ENCODE data around the gene STAT5A.
"Not testable (repeated sequence)": the region's sequence is repeated elsewhere in the genome, so short reads cannot be mapped to it uniquely, and the experiment has no call there.

STAT5A gene

DNA sequence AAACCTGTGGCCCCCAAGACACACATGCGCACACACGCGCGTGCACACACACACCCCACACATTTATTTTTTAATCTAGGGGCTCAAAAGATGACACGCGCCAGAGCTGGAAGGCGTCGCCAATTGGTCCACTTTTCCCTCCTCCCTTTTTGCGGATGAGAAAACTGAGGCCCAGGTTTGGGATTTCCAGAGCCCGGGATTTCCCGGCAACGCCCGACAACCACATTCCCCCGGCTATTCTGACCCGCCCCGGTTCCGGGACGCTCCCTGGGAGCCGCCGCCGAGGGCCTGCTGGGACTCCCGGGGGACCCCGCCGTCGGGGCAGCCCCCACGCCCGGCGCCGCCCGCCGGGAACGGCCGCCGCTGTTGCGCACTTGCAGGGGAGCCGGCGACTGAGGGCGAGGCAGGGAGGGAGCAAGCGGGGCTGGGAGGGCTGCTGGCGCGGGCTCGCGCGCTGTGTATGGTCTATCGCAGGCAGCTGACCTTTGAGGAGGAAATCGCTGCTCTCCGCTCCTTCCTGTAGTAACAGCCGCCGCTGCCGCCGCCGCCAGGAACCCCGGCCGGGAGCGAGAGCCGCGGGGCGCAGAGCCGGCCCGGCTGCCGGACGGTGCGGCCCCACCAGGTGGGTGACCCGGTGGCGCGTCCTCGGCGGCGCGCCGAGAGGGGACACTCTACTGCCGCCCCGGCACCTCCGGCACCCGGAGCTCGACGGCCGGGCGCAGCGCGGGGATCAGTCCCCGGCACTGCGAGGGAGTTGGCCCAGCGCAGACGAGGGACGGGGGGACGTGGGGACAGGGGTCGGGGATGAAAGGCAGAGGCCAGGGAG is at the start of gene STAT5A:
Gene STAT5A, plus strand, starts transcription at position 522 of the 826 bp plus-strand sequence. CDS start 914 bp downstream, outside the sequence.
- TF ChIP-seq, protein P1, sequence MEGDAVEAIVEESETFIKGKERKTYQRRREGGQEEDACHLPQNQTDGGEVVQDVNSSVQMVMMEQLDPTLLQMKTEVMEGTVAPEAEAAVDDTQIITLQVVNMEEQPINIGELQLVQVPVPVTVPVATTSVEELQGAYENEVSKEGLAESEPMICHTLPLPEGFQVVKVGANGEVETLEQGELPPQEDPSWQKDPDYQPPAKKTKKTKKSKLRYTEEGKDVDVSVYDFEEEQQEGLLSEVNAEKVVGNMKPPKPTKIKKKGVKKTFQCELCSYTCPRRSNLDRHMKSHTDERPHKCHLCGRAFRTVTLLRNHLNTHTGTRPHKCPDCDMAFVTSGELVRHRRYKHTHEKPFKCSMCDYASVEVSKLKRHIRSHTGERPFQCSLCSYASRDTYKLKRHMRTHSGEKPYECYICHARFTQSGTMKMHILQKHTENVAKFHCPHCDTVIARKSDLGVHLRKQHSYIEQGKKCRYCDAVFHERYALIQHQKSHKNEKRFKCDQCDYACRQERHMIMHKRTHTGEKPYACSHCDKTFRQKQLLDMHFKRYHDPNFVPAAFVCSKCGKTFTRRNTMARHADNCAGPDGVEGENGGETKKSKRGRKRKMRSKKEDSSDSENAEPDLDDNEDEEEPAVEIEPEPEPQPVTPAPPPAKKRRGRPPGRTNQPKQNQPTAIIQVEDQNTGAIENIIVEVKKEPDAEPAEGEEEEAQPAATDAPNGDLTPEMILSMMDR (IDR thresholded peaks at IDR 0.05; ENCODE audit: extremely low read depth, insufficient read depth, missing control alignments), result no peak
- in situ Hi-C loops (cut with MboI; ENCODE audit: low pct_unique_long_range_greater_than_20kb, low sequenced_read_pairs, unreplicated experiment), result no loop called here
- peak; percentile 93 for DNase-seq (ENCODE audit: low spot score)

DNA sequence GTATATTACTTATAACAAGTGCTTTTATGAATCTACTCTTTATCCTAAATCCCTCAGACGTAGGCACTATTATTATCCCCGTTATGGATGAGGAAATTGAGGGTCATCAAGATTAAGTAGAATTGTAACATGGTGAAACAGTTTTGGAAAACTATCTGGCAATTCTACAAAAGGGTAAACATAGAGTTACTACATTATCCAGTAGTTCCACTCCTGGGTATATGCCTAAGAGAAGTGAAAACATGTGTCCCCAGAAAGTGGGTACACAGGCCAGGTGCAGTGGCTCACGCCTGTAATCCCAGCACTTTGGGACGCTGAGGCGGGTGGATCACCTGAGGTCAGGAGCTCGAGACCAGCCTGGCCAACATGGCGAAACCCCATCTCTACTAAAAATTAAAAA is 48.7 kb upstream of the STAT5A start:
- DNase-seq (ENCODE audit: low spot score); in situ Hi-C loops (cut with MboI; ENCODE audit: low pct_unique_long_range_greater_than_20kb, low sequenced_read_pairs, unreplicated experiment): not testable (repeated sequence)

DNA sequence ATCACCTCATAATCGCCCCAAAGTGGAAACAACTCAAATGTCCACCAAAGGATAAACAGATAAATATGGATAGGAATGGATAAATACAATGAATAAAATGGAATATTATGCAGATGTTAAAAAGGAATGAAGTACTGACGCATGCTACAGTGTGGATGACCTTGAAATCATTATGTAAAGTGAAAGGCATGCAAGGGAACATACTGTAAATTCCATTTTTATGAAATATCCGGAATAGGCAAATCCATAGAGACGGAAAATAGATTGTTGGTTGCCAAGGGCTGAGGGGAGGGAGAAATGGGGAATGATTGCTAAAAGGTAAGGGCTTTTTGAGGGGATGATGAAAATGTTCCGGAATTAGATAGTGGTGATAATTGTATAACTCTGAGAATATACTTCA is 48.1 kb upstream of the STAT5A start:
- no peak for DNase-seq (ENCODE audit: low spot score)
- TF ChIP-seq, protein P1 (IDR thresholded peaks at IDR 0.05; ENCODE audit: extremely low read depth, insufficient read depth, missing control alignments), result no peak
- in situ Hi-C loops (cut with MboI; ENCODE audit: low pct_unique_long_range_greater_than_20kb, low sequenced_read_pairs, unreplicated experiment), result no loop called here

DNA sequence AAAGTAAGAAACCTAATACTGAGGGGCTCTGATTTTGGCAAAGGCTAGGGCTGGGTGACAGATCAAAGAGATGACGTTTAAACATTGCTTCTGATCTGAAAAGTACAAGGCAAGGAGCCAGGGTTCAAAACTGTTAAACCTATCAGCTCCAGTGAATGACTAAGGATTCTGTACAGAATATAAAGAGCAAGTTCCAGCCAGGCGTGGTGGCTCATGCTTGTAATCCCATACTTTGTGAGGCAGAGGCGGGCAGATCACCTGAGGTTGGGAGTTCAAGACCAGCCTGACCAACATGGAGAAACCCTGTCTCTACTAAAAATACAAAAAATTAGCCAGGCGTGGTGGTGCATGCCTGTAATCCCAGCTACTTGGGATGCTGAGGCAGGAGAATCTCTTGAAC is 47.4 kb upstream of the STAT5A start:
- in situ Hi-C loops (cut with MboI; ENCODE audit: low pct_unique_long_range_greater_than_20kb, low sequenced_read_pairs, unreplicated experiment); DNase-seq (ENCODE audit: low spot score): not testable (repeated sequence)

DNA sequence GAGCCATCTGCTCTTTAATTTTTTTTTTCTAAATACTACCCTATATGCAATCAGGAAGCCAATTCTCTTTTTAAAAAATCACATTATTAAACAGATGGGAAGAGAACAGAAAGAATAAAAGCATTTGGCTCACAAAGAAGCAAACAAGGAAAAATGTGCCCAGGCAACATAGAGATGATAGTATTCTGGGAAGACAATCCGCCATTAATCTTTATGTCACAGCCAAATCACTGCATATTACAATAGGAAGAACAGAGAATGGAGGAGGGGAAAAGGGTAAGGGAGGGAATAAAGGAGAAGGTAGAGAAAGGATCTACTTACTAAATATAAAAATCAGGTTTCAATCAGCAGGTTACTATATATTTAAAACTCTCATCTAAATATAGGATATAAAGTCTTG is 46.4 kb upstream of the STAT5A start:
- DNase-seq (ENCODE audit: low spot score), result no peak
- TF ChIP-seq, protein P1 (IDR thresholded peaks at IDR 0.05; ENCODE audit: extremely low read depth, insufficient read depth, missing control alignments), result no peak
- in situ Hi-C loops (cut with MboI; ENCODE audit: low pct_unique_long_range_greater_than_20kb, low sequenced_read_pairs, unreplicated experiment), result no loop called here

DNA sequence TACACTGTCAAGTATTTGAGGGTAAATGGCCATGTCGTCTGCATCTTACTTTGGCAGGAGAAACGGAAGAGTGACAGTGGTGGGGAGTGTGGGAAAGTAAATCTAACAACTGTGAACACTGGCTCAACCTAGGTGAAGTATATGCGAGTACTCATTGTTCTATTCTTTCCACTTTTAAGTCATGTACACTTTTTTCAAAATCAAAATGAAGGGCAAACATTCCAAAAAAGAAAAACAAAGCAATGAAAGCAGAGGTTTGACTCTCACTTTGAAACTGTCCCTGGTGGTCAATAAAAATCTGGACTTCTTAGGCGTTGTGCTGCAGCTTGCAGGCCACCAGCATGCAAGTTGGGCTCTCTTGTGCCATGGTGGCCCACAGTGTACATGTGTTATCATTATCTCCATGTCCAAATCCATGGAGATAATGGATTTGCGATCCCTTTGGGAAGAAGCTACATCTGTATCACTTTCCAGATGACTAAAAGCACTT is 44.8 kb upstream of the STAT5A start:
- in situ Hi-C loops (cut with MboI; ENCODE audit: low pct_unique_long_range_greater_than_20kb, low sequenced_read_pairs, unreplicated experiment), result no loop called here
- TF ChIP-seq, protein P1 (IDR thresholded peaks at IDR 0.05; ENCODE audit: extremely low read depth, insufficient read depth, missing control alignments), result no peak
- DNase-seq (ENCODE audit: low spot score), result no peak

DNA sequence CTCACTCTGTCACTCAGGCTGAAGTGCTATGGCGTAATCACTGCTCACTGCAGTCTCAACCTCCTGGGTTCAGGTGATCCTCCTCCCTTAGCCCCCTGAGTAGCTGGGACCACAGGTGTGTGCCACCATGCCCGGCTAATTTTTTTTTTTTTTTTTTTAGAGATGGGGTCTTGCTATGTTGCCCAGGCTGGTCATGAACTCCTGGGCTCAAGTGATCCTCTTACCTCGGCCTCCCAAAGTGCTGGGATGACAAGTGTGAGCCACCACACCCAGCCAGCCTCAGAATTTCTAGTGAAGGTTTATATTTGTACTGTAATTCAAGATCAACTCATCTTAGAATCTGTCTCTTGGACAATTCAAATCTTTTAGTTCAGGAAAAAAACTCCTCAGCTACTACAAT is 44.2 kb upstream of the STAT5A start:
- DNase-seq (ENCODE audit: low spot score); in situ Hi-C loops (cut with MboI; ENCODE audit: low pct_unique_long_range_greater_than_20kb, low sequenced_read_pairs, unreplicated experiment): not testable (repeated sequence)

DNA sequence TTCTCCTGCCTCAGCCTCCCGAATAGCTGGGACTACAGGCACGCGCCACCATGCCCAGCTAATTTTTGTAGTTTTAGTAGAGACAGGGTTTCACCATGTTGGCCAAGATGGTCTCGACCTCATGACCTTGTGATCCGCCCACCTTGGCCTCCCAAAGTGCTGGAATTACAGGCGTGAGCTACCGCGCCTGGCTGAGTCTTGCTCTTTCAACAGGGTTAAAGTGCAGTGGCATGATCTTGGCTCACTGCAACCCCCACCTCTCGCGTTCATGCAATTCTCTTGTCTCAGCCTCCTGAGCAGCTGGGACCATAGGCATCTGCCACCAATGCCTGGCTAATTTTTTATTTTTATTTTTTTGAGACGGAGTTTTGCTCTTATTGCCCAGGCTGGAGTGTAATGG is 43.1 kb upstream of the STAT5A start:
- in situ Hi-C loops (cut with MboI; ENCODE audit: low pct_unique_long_range_greater_than_20kb, low sequenced_read_pairs, unreplicated experiment); DNase-seq (ENCODE audit: low spot score): not testable (repeated sequence)

DNA sequence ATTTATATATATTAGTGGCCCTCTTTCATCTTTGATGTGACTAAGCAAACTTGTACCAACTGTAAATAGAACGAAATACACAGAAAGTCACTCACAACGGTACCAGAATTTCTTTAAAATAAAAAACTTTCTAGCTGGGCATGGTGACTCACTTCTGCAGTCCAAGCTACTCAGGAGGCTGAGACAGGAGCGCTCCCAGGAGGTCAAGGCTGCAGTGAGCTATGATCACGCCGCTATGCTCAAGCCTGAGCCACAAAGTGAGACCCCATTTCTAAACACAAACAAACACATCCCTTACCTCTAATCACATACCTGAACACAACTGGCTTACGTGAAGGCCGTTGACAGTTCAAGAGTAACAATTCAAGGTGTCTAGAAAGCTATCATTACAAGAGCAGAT is 41.8 kb upstream of the STAT5A start:
- TF ChIP-seq, protein P1 (IDR thresholded peaks at IDR 0.05; ENCODE audit: extremely low read depth, insufficient read depth, missing control alignments), result no peak
- DNase-seq (ENCODE audit: low spot score), result no peak
- in situ Hi-C loops (cut with MboI; ENCODE audit: low pct_unique_long_range_greater_than_20kb, low sequenced_read_pairs, unreplicated experiment), result no loop called here
